Activated CD4-positive, alpha-beta T cell treated with anti-CD3 and anti-CD28 coated beads, Interleukin-10, Interleukin-2, amounts not matched to agents 100 ng/mL and 50 ng/mL, durations not matched to agents 16 hours and 8 hours (primary cell): ENCODE results near the gene XKR3.
"Not testable (repeated sequence)": the region's sequence is repeated elsewhere in the genome, so short reads cannot be mapped to it uniquely, and the experiment has no call there.

Source experiments
- DNase-seq: peaks from one replicate; pipeline ENCODE4 v3.0.0-alpha.2; 2020

Gene XKR3

GRCh38 chr22:16824716-16825687 is at the start of gene XKR3:
Gene XKR3, minus strand, starts transcription at chr22:16825411. Its CDS starts 17,338 bp downstream, at chr22:16808073.
- peak; percentile 48 for DNase-seq

GRCh38 chr22:16869640-16870039 is 44.4 kb upstream of the XKR3 start:
- DNase-seq: not testable (repeated sequence)

GRCh38 chr22:16866167-16866566 is 41.0 kb upstream of the XKR3 start:
- no peak for DNase-seq

- not testable (repeated sequence) for DNase-seq
These were observed 31.6 kb upstream of the XKR3 start for GRCh38 chr22:16856851-16857250.

- DNase-seq: no peak
These were observed 29.4 kb upstream of the XKR3 start for GRCh38 chr22:16854631-16855030.

GRCh38 chr22:16851268-16851996 is 26.2 kb upstream of the XKR3 start:
- not testable (repeated sequence) for DNase-seq

GRCh38 chr22:16847271-16847670 is 22.1 kb upstream of the XKR3 start:
- DNase-seq: no peak

- no peak for DNase-seq
These were observed 20.7 kb upstream of the XKR3 start for GRCh38 chr22:16845881-16846280.

GRCh38 chr22:16845465-16845864 is 20.3 kb upstream of the XKR3 start:
- DNase-seq: no peak

GRCh38 chr22:16844529-16844928 is 19.3 kb upstream of the XKR3 start:
- no peak for DNase-seq

- no peak for DNase-seq
These were observed 12.9 kb upstream of the XKR3 start for GRCh38 chr22:16838073-16838472.

- DNase-seq: no peak
These were observed 9.8 kb upstream of the XKR3 start for GRCh38 chr22:16834971-16835370.

GRCh38 chr22:16831257-16831656 is 6.0 kb upstream of the XKR3 start:
- no peak for DNase-seq

- no peak for DNase-seq
These were observed 4.8 kb upstream of the XKR3 start for GRCh38 chr22:16829985-16830384.

GRCh38 chr22:16828876-16829275 is 3.7 kb upstream of the XKR3 start:
- no peak for DNase-seq

- no peak for DNase-seq
These were observed 2.3 kb upstream of the XKR3 start for GRCh38 chr22:16827506-16827905.

- DNase-seq: no peak
These were observed 6.0 kb downstream of the XKR3 start for GRCh38 chr22:16819249-16819648.

- DNase-seq: no peak
These were observed 6.7 kb downstream of the XKR3 start for GRCh38 chr22:16818538-16818937.

GRCh38 chr22:16815073-16815472 is 10.1 kb downstream of the XKR3 start:
- no peak for DNase-seq

- DNase-seq: no peak
These were observed 14.9 kb downstream of the XKR3 start for GRCh38 chr22:16810188-16810802.

- DNase-seq: no peak
These were observed 16.5 kb downstream of the XKR3 start for GRCh38 chr22:16808744-16809143.

- DNase-seq: no peak
These were observed 18.1 kb downstream of the XKR3 start for GRCh38 chr22:16807109-16807508.

GRCh38 chr22:16806401-16806800 is 18.8 kb downstream of the XKR3 start:
- DNase-seq: no peak
